MM.1S (cell line): ENCODE results near the gene KL.

Experiments used
- EZH2 ChIP-seq: fragments of 300-600 bp; sonication (generic); optimal IDR thresholded peaks from 2 replicates; pipeline ENCODE3; 2017; ENCODE audit warnings: low read depth, mild to moderate bottlenecking, antibody characterized with exemption, low read length, mixed read lengths
- EZH2phosphoT487 ChIP-seq: fragments of 300-600 bp; sonication (generic); IDR thresholded peaks from 2 replicates; pipeline ENCODE4 v1.6.1; 2018; ENCODE audit warnings: antibody characterized with exemption, low read length
- TF ChIP-seq, protein P1 (sequence below): fragments of 300-600 bp; sonication (generic); IDR thresholded peaks from 2 replicates; pipeline ENCODE4 v1.5.1; 2016; ENCODE audit warnings: antibody characterized with exemption, low read length, mixed read lengths

- TF ChIP-seq EZH2, result no peak
- TF ChIP-seq, protein P1, sequence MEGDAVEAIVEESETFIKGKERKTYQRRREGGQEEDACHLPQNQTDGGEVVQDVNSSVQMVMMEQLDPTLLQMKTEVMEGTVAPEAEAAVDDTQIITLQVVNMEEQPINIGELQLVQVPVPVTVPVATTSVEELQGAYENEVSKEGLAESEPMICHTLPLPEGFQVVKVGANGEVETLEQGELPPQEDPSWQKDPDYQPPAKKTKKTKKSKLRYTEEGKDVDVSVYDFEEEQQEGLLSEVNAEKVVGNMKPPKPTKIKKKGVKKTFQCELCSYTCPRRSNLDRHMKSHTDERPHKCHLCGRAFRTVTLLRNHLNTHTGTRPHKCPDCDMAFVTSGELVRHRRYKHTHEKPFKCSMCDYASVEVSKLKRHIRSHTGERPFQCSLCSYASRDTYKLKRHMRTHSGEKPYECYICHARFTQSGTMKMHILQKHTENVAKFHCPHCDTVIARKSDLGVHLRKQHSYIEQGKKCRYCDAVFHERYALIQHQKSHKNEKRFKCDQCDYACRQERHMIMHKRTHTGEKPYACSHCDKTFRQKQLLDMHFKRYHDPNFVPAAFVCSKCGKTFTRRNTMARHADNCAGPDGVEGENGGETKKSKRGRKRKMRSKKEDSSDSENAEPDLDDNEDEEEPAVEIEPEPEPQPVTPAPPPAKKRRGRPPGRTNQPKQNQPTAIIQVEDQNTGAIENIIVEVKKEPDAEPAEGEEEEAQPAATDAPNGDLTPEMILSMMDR, result no peak
- TF ChIP-seq EZH2phosphoT487, result no peak
Measured at GRCh38 chr13:32976912-32977311, 39.3 kb upstream of the KL start.
